ENCODE results near the gene PBRM1.

The PBRM1 gene

GRCh38 chr3:52509753-52510328 is 175.9 kb downstream of the PBRM1 start:
- no peak for DNase-seq (ENCODE audit: low spot score)

- DNase-seq (ENCODE audit: low spot score): no peak
Observed at GRCh38 chr3:52507359-52507758, 178.4 kb downstream of the PBRM1 start.

- no peak for DNase-seq (ENCODE audit: low spot score)
Observed at GRCh38 chr3:52506266-52506966, 179.3 kb downstream of the PBRM1 start.

GRCh38 chr3:52504977-52505376 is 180.7 kb downstream of the PBRM1 start:
- DNase-seq (ENCODE audit: low spot score): no peak

GRCh38 chr3:52503788-52504424 is 181.8 kb downstream of the PBRM1 start:
- peak; percentile 58 for DNase-seq (ENCODE audit: low spot score)

- no peak for DNase-seq (ENCODE audit: low spot score)
Observed at GRCh38 chr3:52502808-52503350, 182.8 kb downstream of the PBRM1 start.

- no peak for DNase-seq (ENCODE audit: low spot score)
Observed at GRCh38 chr3:52502001-52502400, 183.7 kb downstream of the PBRM1 start.

- no peak for DNase-seq (ENCODE audit: low spot score)
Observed at GRCh38 chr3:52501046-52501445, 184.7 kb downstream of the PBRM1 start.

GRCh38 chr3:52498137-52499054 is 187.3 kb downstream of the PBRM1 start:
- no peak for DNase-seq (ENCODE audit: low spot score)

GRCh38 chr3:52495777-52496602 is 189.7 kb downstream of the PBRM1 start:
- no peak for DNase-seq (ENCODE audit: low spot score)
